ENCODE data around the gene DCLRE1A. TPM values are rescaled to one million over a fixed set of nuclear protein-coding genes. Genes with fewer than 3 reads are reported as not detected.

DCLRE1A gene
- total RNA-seq, 4 donors from 2014 or later: 2.2 to 5.6 (median 4.7) TPM

GRCh38 chr10:113880236-113880635 lies 26.4 kb upstream of the DCLRE1A start:
- TF ChIP-seq CTCF (IDR thresholded peaks at IDR 0.05) (no peak), POLR2A (IDR thresholded peaks at IDR 0.05) (no peak)
- 42 to 53% methylated on average over 1 of the region's 1 CpG for whole genome bisulfite sequencing, 2 donors
- Histone ChIP-seq H3K27ac (no peak overlapping the region), H3K4me1 (no peaks in the 10 kb centered on the region), H3K9me3 (no peaks in the 10 kb centered on the region), H3K27me3 (no peaks in the 10 kb centered on the region), H3K36me3 (peaks cover 0 to 74% (median 0%) of the 10 kb centered on the region in 3 donors), H3K4me3 (no peak overlapping the region)
- no peak for DNase-seq
- intact Hi-C loops (cut with DNase I): no loop called here

- peaks cover 0 to 68% (median 0%) of the 10 kb centered on the region in 3 donors for H3K36me3 ChIP-seq
- intact Hi-C loops (cut with DNase I): no loop called here
- 76 to 90% methylated on average over 2 of the region's 2 CpGs for WGBS, 2 donors
- no peaks in the 10 kb centered on the region for H3K9me3 ChIP-seq
- H3K4me3 ChIP-seq: no peak overlapping the region
- no peak for DNase-seq
- TF ChIP-seq CTCF (IDR thresholded peaks at IDR 0.05): no peak
- TF ChIP-seq POLR2A (IDR thresholded peaks at IDR 0.05): no peak
- H3K27me3 ChIP-seq: no peaks in the 10 kb centered on the region
- no peaks in the 10 kb centered on the region for H3K4me1 ChIP-seq
- no peak overlapping the region for H3K27ac ChIP-seq
Measured at GRCh38 chr10:113879691-113880090, 25.8 kb upstream of the DCLRE1A start.

- Histone ChIP-seq H3K9me3 (peaks cover 0 to 16% (median 0%) of the 10 kb centered on the region in 3 donors), H3K27ac (no peak overlapping the region), H3K36me3 (peaks cover 0 to 52% (median 0%) of the 10 kb centered on the region in 3 donors), H3K27me3 (no peaks in the 10 kb centered on the region), H3K4me1 (no peaks in the 10 kb centered on the region), H3K4me3 (no peak overlapping the region)
- TF ChIP-seq POLR2A (IDR thresholded peaks at IDR 0.05) (no peak), CTCF (IDR thresholded peaks at IDR 0.05) (no peak)
- WGBS, 2 donors: 71 to 74% methylated on average over 3 of the region's 3 CpGs
- intact Hi-C loops (cut with DNase I): no loop called here
- DNase-seq: no peak
Measured at GRCh38 chr10:113876461-113876860, 22.6 kb upstream of the DCLRE1A start.

- H3K27me3 ChIP-seq: no peaks in the 10 kb centered on the region
- peaks cover 0 to 16% (median 0%) of the 10 kb centered on the region in 3 donors for H3K9me3 ChIP-seq
- no peak overlapping the region for H3K27ac ChIP-seq
- 100% methylated on average over 1 of the region's 1 CpG for WGBS, 2 donors
- no peaks in the 10 kb centered on the region for H3K4me1 ChIP-seq
- intact Hi-C loops (cut with DNase I): no loop called here
- no peak for DNase-seq
- peaks cover 0 to 43% (median 0%) of the 10 kb centered on the region in 3 donors for H3K36me3 ChIP-seq
- H3K4me3 ChIP-seq: no peak overlapping the region
- TF ChIP-seq CTCF (IDR thresholded peaks at IDR 0.05): no peak
- no peak for TF ChIP-seq POLR2A (IDR thresholded peaks at IDR 0.05)
Measured at GRCh38 chr10:113875212-113875611, 21.3 kb upstream of the DCLRE1A start.

GRCh38 chr10:113872139-113873030 lies 18.5 kb upstream of the DCLRE1A start:
- H3K4me1 ChIP-seq: no peaks in the 10 kb centered on the region
- peaks cover 0 to 40% (median 0%) of the 10 kb centered on the region in 3 donors for H3K36me3 ChIP-seq
- no peak overlapping the region for H3K27ac ChIP-seq
- TF ChIP-seq POLR2A (IDR thresholded peaks at IDR 0.05) (no peak), CTCF (IDR thresholded peaks at IDR 0.05) (no peak)
- H3K9me3 ChIP-seq: peaks cover 0 to 16% (median 0%) of the 10 kb centered on the region in 3 donors
- intact Hi-C loops (cut with DNase I): no loop called here
- no peak for DNase-seq
- H3K27me3 ChIP-seq: no peaks in the 10 kb centered on the region
- H3K4me3 ChIP-seq: no peak overlapping the region
- 91 to 94% methylated on average over 3 of the region's 3 CpGs for WGBS, 2 donors

Measured in esophagus squamous epithelium (tissue), 5 donors.